Erythroblast (primary cell): ENCODE results near the gene BHLHA9.

Source experiments
- GATA1 ChIP-seq: IDR thresholded peaks from 2 replicates; pipeline ENCODE4 v1.6.1; 2011; ENCODE audit warnings: low read depth, mild to moderate bottlenecking, control low read depth, low read length, moderate library complexity
- POLR2A ChIP-seq: IDR thresholded peaks from 2 replicates; pipeline ENCODE4 v1.6.1; 2011; ENCODE audit warnings: mild to moderate bottlenecking, low read length

DNA sequence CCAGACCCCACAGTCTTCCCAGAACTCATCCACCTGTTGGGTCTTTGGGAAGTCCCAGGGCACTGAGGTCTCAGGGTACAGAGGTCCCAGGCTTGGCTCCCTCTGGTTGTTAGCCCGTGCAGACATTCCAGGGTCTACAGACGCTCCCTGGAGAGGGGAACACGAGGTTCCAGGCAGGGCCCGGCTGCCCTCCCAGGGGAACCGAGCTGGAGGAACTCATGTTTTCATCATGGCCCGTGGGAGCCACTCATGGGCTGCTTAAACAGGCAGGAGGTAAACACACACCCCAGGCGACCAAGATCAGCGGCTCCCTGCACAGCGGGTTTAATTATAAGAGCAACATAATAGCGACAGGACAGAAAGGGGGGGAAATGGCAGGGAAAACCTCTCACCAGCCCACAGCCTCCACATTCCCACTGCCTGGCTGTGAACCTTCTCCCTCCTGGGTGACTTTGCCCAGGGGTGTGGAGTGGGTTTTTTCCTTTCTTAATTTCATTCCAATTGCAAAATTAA, 45.7 kb downstream of the BHLHA9 start:
- TF ChIP-seq GATA1 = no peak
- no peak for TF ChIP-seq POLR2A
